NCI-H526 treated with DMSO at 0.1 percent for 48 hours (cell line): ENCODE data around the gene TAPT1.

Experiments
- DNase-seq: peaks from one replicate; lab custom pipeline; 2025; lab: John Stamatoyannopoulos, UW

The TAPT1 gene

GRCh38 chr4:16248605-16249004 is 22.3 kb upstream of the TAPT1 start:
- DNase-seq = no peak

DNA sequence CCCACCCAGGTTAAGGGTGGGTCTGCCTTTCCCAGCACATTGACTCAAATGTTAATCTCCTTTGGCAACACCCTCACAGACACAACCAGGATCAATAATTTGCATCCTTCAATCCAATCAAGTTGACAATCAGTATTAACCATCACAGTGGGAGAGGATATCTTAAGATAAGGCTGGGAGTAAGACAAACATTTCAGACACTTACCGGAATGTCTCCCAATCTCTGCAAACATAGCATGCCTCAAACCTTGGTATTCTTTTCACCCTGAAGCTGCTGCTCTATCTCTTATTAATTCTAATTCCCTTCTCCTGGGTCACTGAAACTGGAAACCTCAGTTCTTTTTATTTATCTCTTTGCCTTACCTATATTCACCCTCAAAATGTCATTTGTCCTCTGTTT is 19.0 kb upstream of the TAPT1 start:
- no peak for DNase-seq

- DNase-seq = no peak
Measured at GRCh38 chr4:16243285-16243684, 17.0 kb upstream of the TAPT1 start.

- no peak for DNase-seq
Measured at GRCh38 chr4:16240300-16240699, 14.0 kb upstream of the TAPT1 start.

- DNase-seq = no peak
Measured at GRCh38 chr4:16239086-16239485, 12.8 kb upstream of the TAPT1 start.

GRCh38 chr4:16238327-16238726 is 12.1 kb upstream of the TAPT1 start:
- no peak for DNase-seq

GRCh38 chr4:16237715-16238114 is 11.4 kb upstream of the TAPT1 start:
- DNase-seq = no peak

DNA sequence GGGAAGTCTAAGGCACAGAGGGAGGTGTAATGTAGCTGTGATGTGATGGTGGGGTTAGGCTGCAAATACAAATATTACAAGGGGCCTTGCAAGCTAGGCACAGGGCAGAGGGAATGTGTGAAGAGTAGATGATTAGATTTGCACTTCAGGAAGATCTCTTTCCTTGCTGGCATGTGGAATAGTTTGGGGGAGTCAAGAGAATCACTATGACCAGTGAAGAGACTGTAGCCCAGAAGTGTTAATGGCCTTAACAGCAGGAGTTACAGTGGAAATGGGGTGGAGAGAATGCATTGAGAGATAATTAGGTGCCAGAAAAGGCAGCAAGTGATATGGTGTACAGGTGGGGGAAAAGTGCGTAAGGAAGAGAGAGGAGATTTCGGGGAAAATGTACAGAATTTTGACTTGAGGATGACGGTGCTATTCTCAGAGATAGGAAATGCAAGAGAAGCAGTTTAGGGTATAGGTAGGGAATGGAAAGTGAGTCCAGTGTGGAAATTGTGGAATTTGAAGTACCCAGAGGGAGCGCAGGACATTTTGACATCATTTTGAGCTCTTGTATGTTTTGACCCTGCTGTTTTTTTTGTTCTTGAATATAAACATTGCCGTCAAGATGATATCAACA is 10.2 kb upstream of the TAPT1 start:
- no peak for DNase-seq

GRCh38 chr4:16235209-16235608 is 8.9 kb upstream of the TAPT1 start:
- no peak for DNase-seq

GRCh38 chr4:16233569-16234177 is 7.4 kb upstream of the TAPT1 start:
- DNase-seq = no peak

GRCh38 chr4:16231570-16232245 is 5.4 kb upstream of the TAPT1 start:
- DNase-seq = no peak

- no peak for DNase-seq
Measured at GRCh38 chr4:16230308-16230707, 4.0 kb upstream of the TAPT1 start.

DNA sequence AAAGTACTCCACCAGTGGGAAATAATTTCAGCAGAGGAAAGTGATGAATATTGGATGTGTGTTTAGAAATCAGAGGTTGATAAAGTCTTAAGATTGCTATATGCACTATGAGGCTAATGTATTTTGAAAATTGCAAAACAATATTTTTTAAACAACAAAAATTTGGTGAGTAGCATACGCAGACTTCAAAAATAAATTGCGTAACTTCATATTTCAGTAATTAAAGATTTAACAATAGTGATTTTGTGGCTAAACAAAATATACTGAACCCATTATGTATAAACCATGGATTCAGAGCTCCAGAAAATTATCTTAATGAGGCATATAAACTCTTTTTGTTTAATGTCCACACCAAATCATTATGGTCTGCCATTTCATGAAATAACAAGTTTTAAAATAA is 3.3 kb upstream of the TAPT1 start:
- DNase-seq = no peak

DNA sequence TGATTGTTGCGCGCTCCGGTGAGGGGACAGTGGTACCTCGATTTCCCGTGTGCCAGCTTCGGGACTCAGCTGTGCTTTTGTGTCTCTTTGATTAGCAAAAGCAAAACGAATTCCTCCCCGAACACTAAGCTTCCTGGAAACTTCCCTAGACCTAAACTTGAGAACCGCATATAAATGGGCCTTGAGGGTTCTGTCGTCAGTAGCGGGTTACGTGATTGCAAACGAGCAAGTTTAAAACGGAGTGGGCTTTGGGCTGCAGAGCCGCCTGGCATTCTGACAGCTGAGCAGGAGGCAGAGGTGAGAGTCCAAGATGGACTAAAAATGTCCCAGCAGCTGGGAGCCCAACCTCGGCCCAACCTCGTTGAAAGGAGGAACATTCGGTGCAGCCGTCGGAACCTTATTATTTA is 1.2 kb upstream of the TAPT1 start:
- DNase-seq = peak; percentile 7

DNA sequence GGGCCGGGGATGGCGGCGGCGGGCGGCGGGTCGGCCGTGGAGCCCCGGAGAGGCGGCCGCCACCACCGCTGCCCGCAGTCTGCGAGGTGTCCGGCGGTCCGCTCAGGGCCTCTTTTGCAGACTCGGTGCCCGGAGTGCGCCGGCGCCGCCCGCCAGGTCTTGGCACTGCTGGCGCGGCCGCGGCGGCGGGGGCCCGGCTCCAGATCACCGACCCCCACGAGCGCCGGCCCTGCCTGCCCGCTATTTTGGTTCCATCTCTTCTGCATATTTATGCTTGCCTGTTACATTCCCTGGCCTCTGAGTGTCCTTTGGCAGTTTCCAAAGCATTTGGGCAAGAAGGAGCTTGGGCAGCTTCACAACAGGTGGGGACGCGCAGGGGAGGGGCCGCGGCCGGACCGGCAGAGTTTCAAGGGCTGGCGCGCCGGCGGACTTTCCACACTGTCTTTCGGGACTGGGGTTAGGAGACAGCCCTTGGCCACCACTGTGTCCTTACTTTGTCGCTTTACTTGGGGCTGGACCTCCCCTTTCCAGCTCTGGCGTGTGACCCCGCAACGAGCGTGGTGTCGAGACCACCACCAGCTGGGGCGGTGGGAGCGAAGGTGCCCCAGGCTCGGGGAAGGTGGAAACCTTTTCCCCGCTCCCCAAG is 668 bp upstream of the TAPT1 start:
- peak; percentile 31 for DNase-seq

DNA sequence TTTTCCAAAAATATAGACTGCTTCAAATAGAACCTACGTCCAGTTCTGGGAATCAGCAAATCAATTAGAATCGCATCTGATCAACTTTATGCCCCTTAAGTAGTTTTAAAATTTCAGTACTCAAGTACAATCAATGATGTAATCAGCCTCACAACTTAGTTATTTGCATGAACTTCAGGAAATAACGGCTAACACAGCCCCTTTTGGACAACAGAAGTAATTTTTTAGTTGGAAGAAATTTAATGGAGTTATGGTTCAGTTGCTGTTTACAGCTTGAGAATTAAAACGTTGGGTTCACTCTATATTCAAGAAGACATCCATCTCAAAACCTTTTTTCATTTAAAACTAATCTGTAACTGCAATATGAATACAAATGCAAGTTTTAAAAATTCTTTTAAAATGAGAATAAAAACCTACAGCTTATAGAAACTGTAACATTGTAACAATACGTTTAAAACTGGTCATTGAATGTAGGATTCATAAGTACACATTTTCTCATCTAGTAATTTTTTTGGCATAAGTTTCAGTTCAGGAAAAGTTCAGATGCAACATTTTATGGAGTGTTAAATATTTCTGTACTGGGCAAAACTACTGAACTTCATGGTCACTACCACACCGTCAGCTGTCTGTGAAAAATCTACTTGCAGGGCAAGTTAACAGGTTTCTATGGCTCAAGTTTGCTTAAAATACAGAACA is 956 bp downstream of the TAPT1 start:
- DNase-seq = no peak

GRCh38 chr4:16224264-16225166 is 1.8 kb downstream of the TAPT1 start:
- no peak for DNase-seq

DNA sequence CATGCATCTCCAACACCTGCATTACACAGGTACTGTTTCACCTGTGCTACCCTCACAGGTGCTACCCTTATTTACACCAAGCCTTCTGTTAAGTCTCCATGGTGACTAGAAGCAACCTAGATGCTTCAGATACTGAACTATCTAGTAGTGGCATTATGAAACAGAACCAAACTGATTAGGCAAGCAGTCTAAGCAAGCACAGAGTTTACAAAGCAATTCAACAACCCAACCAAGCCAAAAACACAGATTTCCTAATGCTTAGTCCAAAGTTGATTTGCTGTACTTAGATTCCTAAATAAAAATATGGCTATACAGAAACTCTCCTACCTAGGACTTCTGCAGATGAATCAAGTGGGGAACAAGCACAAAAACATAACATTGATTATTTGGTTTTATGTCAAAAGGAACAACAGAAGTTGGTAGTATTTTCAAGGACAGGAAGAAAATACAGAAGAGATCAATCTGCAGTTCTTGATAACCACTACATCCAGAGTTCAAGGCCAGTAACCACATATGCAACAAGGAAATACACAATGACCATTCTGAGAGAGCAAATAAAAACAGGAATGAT is 3.2 kb downstream of the TAPT1 start:
- DNase-seq = no peak

GRCh38 chr4:16218950-16219349 is 7.3 kb downstream of the TAPT1 start:
- no peak for DNase-seq

- no peak for DNase-seq
Measured at GRCh38 chr4:16217300-16218051, 8.8 kb downstream of the TAPT1 start.
